ENCODE data around the gene ASXL2. TPM values are rescaled to one million over a fixed set of nuclear protein-coding genes. Genes with fewer than 3 reads are reported as not detected.

ASXL2 gene
- total RNA-seq, 4 donors from 2014 or later = 13.3 to 26.7 (median 16.8) TPM

DNA sequence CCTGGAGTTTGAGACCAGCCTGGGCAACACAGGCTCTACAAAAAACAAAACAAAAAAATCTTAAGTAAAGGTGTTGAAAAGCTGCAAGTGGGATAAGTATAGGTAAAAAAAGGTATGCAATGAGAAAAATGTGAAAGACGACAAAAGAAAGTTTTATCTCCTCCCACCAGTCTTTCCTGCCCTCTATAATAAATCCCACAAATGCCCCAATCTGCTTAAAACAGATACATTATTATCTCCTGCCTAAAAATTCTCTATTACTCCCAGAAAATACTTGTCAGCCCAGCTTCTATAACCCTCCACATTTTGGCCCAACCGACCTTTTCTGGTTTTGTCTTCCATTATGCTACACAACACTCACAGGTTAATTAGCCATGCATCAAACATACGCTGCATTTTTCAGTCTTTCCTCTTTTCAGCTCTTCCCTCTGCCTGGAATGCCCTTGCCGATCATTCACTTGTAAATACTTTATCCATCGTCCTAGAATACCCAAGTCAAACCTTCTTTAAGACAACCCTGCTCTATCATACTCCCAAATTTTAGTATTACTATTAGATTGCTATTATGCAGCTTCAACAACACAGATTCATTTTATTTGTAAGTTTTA, 10.8 kb downstream of the ASXL2 start:
- TF ChIP-seq, protein P1, sequence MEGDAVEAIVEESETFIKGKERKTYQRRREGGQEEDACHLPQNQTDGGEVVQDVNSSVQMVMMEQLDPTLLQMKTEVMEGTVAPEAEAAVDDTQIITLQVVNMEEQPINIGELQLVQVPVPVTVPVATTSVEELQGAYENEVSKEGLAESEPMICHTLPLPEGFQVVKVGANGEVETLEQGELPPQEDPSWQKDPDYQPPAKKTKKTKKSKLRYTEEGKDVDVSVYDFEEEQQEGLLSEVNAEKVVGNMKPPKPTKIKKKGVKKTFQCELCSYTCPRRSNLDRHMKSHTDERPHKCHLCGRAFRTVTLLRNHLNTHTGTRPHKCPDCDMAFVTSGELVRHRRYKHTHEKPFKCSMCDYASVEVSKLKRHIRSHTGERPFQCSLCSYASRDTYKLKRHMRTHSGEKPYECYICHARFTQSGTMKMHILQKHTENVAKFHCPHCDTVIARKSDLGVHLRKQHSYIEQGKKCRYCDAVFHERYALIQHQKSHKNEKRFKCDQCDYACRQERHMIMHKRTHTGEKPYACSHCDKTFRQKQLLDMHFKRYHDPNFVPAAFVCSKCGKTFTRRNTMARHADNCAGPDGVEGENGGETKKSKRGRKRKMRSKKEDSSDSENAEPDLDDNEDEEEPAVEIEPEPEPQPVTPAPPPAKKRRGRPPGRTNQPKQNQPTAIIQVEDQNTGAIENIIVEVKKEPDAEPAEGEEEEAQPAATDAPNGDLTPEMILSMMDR (IDR thresholded peaks at IDR 0.05) = no peak
- TF ChIP-seq EP300 (IDR thresholded peaks at IDR 0.05) (no peak), POLR2AphosphoS5 (IDR thresholded peaks at IDR 0.05) (no peak), POLR2A (IDR thresholded peaks at IDR 0.05) (no peak)
- no peaks in the 10 kb centered on the region for H3K27me3 ChIP-seq
- no peaks in the 10 kb centered on the region for H3K9me3 ChIP-seq
- peaks cover 0 to 15% (median 0%) of the 10 kb centered on the region in 3 donors for H3K4me1 ChIP-seq
- WGBS, 2 donors (ENCODE audit: low coverage in 1 of 2) = 73 to 89% methylated on average over 5 of the region's 5 CpGs
- H3K36me3 ChIP-seq = peaks cover 0 to 21% of the 10 kb centered on the region in 2 donors
- H3K27ac ChIP-seq = no peak overlapping the region
- ATAC-seq = no peak
- no peak overlapping the region for H3K4me3 ChIP-seq

DNA sequence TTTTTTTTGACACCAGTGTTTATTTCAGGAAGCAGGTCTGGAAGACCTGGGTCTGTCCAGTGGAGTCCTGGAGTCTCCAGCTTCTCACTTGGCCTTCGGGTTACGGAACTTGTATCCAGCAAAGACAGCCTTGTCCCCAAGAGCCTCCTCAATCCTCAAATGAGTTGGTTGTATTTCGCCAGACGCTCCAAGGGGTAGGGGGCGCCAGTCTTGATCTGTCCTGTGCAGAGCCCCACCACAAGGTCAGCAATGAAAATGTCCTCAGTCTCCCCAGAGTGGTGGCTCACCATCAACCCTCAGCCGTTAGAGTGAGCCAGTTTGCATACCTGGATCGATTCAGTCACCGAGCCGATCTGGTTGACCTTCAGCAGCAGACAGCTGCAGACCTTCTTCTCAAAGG, 21.9 kb downstream of the ASXL2 start:
- WGBS, 2 donors (ENCODE audit: low coverage in 1 of 2) = 100% methylated on average over 3 of the region's 9 CpGs; no CpG with 5 or more reads in 1 of the 2 donors
- no peak for TF ChIP-seq EP300 (IDR thresholded peaks at IDR 0.05)
- TF ChIP-seq POLR2AphosphoS5 (IDR thresholded peaks at IDR 0.05) = no peak
- TF ChIP-seq, protein P1 (IDR thresholded peaks at IDR 0.05) = no peak
- no peak for TF ChIP-seq POLR2A (IDR thresholded peaks at IDR 0.05)

DNA sequence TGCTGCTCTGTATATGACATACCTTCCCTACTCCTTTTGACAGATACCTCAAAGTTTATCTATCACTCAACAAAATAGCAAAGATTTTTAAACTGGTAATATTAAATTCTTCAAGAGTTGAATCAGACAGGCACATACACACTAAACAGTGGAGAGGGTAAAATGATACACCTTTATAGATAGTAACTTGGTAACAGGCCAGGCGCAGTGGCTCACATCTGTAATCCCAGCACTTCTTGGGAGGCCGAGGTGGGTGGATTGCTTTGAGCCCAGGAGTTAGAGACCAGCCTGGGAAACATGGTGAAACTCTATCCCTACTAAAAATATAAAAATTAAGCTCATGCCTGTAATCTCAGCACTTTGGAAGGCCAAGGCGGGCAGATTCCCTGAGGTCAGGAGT, 23.2 kb downstream of the ASXL2 start:
- Histone ChIP-seq H3K27me3 (no peaks in the 10 kb centered on the region), H3K27ac (no peak overlapping the region), H3K9me3 (no peaks in the 10 kb centered on the region), H3K4me1 (peaks cover 0 to 34% (median 4%) of the 10 kb centered on the region in 3 donors), H3K36me3 (no peaks in the 10 kb centered on the region), H3K4me3 (no peak overlapping the region)
- ATAC-seq = no peak
- 80 to 93% methylated on average over 1 to 3 of the region's 3 CpGs for WGBS, 2 donors (ENCODE audit: low coverage in 1 of 2)
- TF ChIP-seq POLR2AphosphoS5 (IDR thresholded peaks at IDR 0.05) (no peak), POLR2A (IDR thresholded peaks at IDR 0.05) (no peak), EP300 (IDR thresholded peaks at IDR 0.05) (no peak)
- TF ChIP-seq, protein P1 (IDR thresholded peaks at IDR 0.05) = no peak

More for the DNA sequence above, 21.9 kb downstream of the ASXL2 start:
- Histone ChIP-seq H3K27me3 (no peaks in the 10 kb centered on the region), H3K27ac (no peak overlapping the region), H3K4me3 (no peak overlapping the region), H3K36me3 (no peaks in the 10 kb centered on the region), H3K9me3 (no peaks in the 10 kb centered on the region), H3K4me1 (peaks cover 0 to 33% (median 4%) of the 10 kb centered on the region in 3 donors)
- no peak for ATAC-seq

DNA sequence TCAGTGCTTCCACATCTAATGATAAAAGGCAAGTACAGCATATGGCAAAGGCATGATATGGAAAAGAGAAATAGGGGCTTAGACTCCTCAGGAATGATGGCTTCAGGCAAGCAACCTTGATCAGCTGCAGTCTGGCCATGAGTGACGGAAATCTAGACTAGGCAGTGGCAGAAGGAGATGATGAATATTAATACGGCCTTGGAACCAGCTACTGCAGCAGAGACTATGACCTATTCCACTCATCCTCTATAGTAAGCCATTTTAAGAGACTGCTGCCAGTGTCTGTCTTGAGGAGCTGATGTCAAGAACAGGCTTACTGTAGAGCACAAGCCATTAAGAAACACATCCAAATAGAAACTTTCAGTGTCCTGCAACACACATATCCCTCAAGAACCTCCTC, 23.7 kb downstream of the ASXL2 start:
- H3K36me3 ChIP-seq = no peaks in the 10 kb centered on the region
- no peak overlapping the region for H3K4me3 ChIP-seq
- no peak for ATAC-seq
- no peak overlapping the region for H3K27ac ChIP-seq
- H3K9me3 ChIP-seq = no peaks in the 10 kb centered on the region
- TF ChIP-seq, protein P1 (IDR thresholded peaks at IDR 0.05) = no peak
- TF ChIP-seq EP300 (IDR thresholded peaks at IDR 0.05) (no peak), POLR2AphosphoS5 (IDR thresholded peaks at IDR 0.05) (no peak)
- no peaks in the 10 kb centered on the region for H3K27me3 ChIP-seq
- WGBS, 2 donors (ENCODE audit: low coverage in 1 of 2) = 74 to 76% methylated on average over 2 of the region's 2 CpGs
- H3K4me1 ChIP-seq = peaks cover 0 to 32% (median 4%) of the 10 kb centered on the region in 3 donors

DNA sequence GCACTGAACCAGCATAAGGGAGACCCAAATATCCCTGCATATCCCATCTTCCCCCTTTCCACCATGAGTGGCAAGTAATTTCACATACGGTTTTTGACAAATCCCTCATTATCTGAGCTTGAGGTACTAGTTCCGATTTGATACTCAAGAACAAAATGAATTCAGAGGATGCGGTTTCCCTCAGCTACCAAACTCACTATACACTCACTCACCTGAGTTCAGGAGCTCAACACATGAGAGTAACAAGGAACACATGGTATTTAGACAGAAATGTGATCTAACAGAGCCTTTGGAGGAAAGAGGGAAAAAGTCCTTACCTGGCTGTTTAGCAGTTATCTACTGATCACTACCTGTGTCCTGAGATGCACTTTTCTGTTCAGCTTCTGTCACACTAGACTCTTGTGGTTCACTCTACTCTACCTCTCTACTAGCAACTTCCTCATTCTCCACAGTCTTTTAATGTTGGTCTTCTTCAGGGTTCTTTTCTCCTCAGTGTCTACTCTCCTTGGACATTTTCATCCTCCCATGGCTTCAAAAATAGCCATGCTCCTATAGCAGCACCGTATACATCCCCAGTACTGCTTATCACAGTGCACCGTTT, 25.1 kb downstream of the ASXL2 start:
- no peak overlapping the region for H3K4me3 ChIP-seq
- no peaks in the 10 kb centered on the region for H3K36me3 ChIP-seq
- TF ChIP-seq POLR2A (IDR thresholded peaks at IDR 0.05) (no peak), POLR2AphosphoS5 (IDR thresholded peaks at IDR 0.05) (no peak), EP300 (IDR thresholded peaks at IDR 0.05) (no peak)
- TF ChIP-seq, protein P1 (IDR thresholded peaks at IDR 0.05) = no peak
- H3K27ac ChIP-seq = no peak overlapping the region
- 70 to 86% methylated on average over 3 to 4 of the region's 5 CpGs for WGBS, 2 donors (ENCODE audit: low coverage in 1 of 2)
- no peaks in the 10 kb centered on the region for H3K9me3 ChIP-seq
- peaks cover 0 to 25% (median 4%) of the 10 kb centered on the region in 3 donors for H3K4me1 ChIP-seq
- H3K27me3 ChIP-seq = no peaks in the 10 kb centered on the region
- ATAC-seq = no peak

All from gastroesophageal sphincter (tissue), 4 donors.